HG02759 (cell line): ENCODE results near the gene ANXA11.

Experiments used
- ATAC-seq: cut with Tn5 transposase; IDR thresholded peaks from one replicate; pipeline ENCODE4 v1.9.1; 2021; ENCODE audit warnings: mild to moderate bottlenecking, moderate library complexity; ENCODE audit not compliant: unreplicated experiment

The ANXA11 gene

DNA sequence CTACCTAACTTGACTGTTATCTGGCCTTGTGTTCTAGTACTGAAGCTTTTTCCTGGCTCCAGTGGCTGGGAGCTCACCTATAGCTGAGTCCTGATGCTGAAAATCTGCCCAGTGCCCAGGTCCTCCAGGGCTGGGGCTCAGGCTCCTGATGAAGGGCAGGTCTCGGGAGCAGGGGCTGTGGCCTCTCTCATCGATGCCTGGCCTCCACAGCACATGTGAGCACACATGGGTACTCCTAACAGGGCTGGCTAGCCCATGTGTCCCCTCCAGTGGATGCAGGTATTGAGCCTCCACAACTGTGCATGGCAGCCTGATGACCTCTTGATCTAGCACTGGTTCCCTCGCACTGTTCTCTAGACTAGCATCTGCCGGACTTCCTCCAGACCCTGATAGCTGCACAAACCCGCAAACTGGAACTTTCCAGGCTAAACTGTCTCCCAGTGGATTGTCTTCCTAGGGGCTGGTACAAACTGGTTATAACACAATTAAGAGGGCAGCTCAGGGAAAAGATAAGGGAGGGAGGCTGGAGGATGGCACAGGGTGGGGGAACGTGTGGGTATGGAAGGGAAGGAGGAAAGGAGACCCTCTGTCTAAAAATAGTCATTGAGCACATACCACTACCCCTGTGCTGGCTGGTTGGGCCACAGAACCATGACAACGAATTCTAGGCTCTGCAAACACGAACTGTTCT lies 37.7 kb downstream of the ANXA11 start:
- ATAC-seq = no peak

GRCh38 chr10:80166581-80167470 lies 38.5 kb downstream of the ANXA11 start:
- ATAC-seq = no peak

DNA sequence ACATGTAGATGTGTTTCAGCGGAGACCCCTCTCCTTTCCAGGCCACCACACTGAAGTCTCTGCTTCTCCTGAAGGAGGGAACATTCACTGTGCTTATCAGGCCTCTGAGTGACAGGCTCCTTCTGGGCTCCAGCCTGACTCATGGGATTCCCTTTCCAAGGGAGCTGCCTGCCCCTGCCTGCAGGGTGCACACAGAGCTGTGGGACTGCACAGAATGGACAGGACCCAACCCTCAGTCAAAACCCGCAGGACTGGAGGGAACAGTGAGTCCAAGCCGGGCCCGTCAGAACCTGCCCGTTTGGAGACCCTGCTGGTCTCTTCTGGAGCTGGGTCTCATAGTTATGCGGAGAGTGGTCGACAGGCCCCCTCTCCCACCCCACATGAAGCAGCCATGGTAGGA lies 40.2 kb downstream of the ANXA11 start:
- no peak for ATAC-seq

DNA sequence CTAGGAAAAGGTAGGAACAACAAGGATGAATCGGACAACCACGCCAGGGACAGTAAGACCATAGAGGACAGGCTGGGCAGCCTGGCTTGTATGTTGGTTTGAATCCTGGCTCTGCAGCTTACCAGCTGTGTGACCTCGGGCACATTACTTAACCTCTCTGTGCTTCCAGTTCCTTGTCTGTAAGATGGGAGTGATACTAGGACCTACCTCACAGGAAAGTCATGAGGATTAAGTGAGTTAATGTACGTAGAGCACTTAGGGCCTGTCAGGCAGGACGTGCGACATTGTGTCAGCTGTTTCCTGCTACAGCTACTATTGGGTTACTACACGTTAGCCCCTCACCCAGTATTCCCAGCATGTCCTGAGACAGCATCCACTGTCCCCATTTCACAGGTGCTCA lies 40.7 kb downstream of the ANXA11 start:
- no peak for ATAC-seq

DNA sequence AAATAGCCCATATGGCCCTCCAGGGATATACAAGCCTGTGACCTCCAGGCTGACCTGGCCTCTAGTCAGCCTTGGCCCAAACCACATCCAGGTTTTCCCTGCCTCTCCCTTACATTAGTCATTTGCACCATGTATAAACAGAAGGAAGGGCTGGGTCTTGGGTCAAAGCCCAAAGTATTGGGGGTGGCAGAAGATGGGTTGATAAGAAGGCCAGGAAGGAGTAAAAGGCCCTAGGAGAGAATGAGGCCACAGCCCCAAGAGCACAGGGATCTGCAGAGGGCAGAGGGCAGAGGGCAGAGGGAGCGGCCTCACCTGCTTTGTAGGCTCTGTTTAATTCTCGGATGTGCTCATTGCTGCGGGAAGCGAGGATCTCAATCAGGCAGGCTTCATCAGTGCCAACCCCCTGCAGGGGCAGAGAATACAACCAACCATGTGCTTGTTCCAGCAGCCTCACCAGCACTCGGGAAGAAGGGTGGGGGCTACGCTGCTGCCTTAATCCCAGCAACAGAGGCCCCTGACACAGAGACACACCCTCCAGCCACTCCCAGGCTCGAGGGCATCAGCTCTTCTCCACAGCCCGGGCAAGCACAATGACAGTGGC lies 41.5 kb downstream of the ANXA11 start:
- no peak for ATAC-seq

DNA sequence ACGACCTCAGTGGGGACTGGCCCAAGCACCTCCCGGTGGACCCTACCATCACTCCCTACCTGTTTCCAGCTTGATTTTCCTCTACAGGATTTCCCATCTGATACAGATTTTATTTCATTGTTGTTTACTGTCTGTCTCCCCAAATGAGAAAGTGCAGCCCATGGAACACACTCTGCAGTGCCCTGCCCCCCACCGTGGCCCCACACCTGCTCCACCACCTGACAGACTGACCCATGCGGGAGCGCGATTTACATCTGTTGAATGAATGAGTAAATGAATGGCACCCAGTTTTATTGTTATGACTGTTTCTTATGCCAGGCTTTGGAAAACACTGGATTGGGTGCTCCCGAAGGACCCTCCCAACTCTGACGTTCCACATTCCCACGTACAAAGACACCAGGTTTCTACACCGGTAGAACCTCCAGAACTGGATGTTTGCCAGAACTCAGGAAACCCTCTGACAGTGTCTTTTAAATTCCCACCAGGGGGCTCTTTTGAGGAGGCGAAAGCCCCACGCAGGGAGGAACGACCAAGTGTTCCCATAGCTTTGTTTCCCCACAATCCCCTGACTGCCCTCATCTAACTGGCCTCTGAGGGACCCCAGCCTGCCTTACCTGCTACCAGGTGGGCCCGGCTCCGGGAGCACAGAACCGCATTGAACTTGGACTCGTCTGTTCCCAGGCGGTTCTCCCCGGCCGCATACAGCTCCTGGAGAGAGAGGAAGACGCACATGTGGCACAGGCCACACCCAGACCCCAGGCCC lies 43.8 kb downstream of the ANXA11 start:
- ATAC-seq = no peak

DNA sequence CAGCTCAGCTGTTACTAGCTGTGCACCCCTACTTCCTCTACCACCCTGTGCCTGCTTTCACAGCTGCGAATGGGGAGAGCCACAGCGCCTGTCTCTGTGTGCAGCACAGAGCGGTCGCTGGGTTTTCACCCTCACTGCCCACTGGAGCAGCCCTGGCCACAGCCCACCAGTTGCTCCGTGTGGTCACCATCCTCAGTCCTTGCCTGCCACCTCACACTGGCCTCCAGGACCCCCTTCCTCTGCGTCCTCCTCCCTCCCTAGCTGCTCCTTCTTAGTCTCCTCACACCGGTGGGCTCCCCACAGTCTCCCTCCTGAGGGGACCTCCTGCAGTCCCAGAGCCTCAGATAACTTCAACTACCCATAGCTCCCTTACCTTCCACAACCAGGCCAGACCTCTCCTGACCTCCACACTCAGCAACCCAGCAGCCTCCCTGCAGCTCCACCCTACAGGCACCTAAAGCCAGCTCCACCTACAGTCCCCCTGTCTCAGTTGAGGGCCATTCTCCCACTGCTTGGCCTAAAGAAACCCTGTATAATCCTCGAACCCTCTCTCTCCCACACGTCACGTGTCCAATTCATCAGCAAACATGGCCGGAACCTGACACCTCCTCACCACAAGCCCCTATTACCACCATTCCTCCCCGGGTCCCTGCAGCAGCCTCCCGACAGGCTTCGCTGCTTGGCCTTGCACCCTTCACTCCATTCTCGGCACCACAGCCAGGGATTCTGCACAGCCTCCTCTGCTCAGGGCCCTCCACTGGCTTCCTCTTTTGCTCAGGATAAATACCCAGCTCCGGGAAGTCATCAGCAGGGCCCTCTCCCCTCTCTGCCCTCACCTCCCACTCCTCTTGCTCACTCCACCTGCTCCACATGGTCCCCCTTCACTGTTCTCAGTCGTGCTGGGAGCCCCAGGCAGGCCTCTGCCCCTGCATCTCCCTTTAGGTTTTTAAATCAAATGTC lies 44.7 kb downstream of the ANXA11 start:
- ATAC-seq = no peak

DNA sequence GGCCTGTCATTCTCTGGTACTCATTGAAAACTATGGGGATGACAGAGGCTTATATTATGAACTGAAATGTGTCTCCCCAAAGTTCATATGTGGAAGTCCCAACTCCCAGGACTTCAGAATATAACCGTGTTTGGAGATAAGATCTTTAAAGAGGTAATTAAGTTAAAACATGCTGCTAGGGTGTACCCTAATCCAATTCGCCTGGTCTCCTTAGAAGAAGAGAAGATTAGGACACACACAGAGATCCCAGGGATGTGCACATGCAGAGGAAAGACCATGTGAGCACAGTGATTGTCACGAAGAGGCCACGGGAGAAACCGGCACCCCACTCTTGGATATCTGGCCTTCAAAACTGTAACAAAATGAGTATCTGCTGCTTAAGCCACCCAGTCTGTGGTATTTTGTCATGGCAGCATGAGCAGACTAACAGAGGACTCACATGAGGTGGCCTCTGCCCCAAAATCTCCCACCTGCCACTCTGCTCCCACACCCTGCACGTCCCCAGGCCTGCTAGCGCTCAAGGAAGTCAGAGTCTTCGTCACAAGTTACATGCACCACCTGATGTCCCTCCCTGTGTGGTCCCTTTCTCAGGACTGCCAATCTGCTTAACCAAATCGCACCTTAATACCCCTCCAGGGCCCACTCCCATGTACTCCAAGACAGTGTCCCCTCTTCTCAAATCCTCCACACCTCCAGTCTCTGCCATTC lies 46.0 kb downstream of the ANXA11 start:
- ATAC-seq = no peak

- ATAC-seq = no peak
Measured at GRCh38 chr10:80158598-80159127, 46.7 kb downstream of the ANXA11 start.

DNA sequence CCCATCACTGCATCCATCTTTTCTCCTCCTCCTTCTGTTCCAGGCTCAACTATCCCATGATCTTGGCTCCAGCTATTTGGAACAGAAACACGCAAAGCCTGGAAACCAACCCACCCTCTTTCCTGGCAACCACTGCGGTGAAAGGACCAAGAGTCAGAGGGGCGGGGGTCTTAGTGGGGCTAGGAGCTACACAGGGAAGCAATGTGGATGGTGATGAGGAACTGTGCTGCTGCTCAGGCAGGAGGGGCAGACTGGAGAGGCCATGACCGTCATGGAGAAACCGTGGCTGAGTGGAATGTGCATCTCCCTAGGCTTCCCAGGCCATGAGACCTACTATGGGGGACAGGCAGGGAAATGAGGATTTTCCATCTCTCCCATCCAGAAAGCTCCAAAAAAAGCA lies 47.2 kb downstream of the ANXA11 start:
- ATAC-seq = no peak

- ATAC-seq = no peak
Measured at GRCh38 chr10:80157561-80157960, 47.8 kb downstream of the ANXA11 start.

- no peak for ATAC-seq
Measured at GRCh38 chr10:80156216-80156615, 49.1 kb downstream of the ANXA11 start.

DNA sequence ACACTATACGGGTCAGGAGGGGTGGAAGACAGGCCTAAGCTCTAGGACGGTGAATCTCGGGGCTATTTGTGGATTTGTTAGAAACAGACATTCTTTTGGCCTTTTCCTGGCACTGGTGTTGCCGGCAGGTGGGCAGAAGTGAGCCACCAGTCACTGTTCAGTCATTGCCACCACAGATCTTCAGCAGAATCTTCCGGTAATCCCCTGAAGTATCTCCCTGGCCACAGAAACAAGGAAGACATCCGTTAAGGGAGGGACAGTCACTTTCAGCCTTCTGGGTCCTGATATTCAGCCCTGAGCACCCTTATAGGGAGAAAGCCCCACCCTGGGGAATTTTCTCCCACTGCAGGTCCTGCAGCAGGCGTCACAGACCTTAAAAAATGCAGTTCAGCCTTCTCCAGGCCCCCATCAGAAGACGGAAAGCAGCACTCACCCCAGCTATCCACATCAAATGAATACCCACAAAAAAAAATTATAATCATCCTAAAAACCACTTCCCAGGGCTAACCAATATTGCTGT lies 49.6 kb downstream of the ANXA11 start:
- ATAC-seq = no peak

- no peak for ATAC-seq
Measured at GRCh38 chr10:80154978-80155695, 50.2 kb downstream of the ANXA11 start.

DNA sequence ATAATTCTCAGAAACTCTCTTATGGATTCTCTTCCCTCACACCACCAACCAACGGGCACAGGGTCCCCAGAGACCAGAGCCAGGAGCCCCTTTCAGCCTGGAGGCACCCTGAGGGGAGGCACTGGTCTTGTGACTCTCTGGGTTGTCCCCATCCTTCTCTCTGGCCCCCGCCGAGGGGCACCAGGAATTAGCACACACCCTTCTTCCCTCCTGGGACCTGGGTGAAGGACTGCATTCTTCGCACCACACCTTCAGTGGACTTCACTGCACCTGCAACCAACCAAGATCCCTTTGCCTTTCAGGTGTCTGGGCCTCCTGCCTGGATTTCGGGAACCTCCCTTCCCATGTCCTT lies 50.7 kb downstream of the ANXA11 start:
- no peak for ATAC-seq

DNA sequence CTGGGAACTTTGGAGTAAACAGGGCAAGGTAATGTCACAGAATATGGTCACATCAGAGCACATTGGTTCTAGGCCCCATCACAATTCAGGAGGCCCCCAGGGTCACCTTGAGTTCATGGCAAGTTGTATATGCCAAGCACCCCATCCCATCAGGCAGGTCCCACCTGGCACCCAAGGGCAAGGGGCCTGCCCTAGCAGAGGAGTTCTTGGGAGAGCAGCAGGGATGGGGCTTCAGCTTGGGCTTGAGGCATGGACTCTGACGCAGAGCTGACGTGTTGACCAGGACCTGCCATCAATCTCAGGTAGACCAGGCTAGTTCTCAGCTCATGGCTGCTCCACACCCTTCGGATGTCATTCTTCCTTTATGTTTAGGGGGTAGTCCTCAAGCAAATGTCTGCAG lies 51.9 kb downstream of the ANXA11 start:
- ATAC-seq = no peak

DNA sequence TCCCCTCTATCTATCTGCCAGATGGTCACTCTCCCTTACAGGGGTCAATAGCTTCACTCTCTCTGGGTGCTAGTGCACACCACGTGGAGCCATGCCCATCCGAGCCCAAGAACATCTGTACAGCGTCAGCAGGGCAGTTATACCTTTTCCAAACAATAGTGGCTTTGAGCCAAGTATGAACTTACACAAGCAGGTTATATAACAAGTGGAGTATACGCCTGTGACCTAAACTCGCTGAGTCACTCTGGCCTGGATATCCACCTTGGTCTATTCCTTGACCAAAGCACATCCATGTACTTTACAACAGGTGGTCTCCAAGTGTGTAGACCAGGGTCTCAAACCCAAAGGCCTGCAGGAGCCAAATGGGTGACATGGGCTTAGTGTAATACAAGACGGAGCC lies 52.5 kb downstream of the ANXA11 start:
- no peak for ATAC-seq

- no peak for ATAC-seq
Measured at GRCh38 chr10:80150172-80150571, 55.2 kb downstream of the ANXA11 start.
